COLO668 (cell line): ENCODE measurements around the gene MRPL12.

Source experiments
- DNase-seq: peaks from one replicate; lab custom pipeline; 2025; ENCODE audit not compliant: unreplicated experiment; lab: John Stamatoyannopoulos, UW

The MRPL12 gene

DNA sequence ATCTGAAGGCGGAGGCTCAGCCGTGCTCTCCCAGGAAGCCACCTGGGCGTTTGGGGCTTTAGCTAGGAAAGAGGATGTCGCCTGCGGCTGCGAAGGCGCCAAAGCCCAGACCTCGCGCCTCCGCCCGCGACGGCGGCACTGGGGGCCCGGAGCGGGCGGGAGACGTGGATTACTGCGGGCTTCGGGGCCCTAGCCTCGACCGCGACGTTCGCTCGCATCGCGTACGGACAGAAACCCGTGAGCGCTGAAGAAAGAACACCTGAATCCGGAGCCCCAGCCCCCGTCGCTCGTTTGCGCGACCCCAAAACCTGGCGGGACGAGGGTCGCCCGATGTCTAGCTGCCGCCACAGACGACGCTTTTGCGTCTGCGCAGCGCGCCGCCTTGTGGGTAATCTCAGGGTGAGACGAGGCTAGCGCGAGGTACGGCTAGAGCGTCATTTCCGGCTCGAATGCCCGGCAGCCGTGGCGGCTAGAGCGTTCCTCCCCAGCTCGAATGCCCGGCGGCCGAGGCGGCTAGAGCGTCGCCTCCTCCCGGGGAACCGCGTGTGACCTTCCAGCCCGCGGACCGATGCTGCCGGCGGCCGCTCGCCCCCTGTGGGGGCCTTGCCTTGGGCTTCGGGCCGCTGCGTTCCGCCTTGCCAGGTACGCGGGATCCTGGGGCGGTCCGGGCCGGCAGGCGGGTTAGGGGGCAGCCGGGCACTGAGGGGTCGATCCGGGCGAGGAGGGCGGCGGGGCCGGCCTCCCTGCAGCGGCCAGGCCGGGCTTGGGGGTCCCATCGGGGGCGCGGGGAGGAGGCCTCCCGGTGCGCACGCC is at the start of gene MRPL12:
Gene MRPL12, plus strand, starts transcription at position 434 of the 813 bp plus-strand sequence. Its CDS starts 135 bp downstream, at position 569.
- peak; percentile 94 for DNase-seq

DNA sequence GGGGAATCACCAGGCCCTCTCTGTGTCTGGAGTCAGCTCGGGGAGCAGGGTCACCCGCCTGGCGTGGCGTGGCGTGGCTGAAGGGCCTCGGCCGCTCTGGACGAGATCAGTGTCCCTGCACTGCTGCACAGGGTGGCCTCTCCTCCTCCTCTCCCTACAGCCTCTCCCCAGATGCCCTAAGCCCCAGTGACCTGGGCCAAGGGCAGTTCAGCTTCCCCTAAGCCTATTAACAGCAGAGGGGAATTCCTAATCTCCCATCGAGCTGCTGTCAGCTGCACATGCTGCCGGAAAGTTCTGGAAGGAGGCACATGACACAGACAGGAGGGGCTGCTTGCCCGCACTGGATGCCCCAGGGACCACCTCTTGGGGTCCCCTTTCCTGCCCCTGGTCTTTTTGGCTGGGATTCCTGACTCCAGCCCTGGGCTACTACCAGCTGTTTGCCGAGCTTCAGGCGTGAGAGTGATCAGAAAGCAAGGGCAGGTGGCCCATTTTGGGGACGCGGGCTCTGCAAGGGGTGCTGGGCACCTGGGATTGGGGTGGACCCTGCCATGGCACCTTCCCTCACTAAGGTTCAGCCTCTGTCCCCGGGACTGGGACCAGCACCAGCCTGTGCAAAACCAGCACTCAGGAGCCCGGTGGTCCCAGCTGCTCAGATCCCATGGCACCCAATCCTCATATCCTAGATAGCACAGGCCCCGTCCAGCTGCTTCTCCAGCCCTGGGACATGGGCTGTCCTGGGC is 47.6 kb upstream of the MRPL12 start:
- no peak for DNase-seq

- DNase-seq, result no peak
Observed at GRCh38 chr17:81656118-81656743, 46.9 kb upstream of the MRPL12 start, which contains the start of gene PDE6G. PDE6G (minus strand) TSS chr17:81656542; CDS start chr17:81653305, 3,237 bp downstream.

GRCh38 chr17:81656835-81657234 is 46.3 kb upstream of the MRPL12 start:
- no peak for DNase-seq

DNA sequence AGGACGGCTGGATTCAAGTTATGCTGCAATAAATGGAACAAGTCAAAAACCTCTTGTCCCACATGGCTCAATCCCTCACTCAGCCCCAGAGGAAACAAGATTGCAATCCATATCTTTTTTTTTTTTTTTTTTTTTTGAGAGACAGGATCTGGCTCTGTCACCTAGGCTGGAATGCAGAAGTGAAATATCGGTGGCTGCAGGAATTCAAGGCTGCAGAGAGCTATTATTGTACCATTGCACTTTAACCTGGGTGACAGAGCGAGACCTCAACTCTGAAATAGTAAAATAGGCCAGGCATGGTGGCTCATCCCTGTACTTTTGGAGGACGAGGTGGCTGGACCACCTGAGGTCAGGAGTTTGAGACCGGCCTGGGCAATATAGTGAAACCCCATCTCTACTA is 44.1 kb upstream of the MRPL12 start:
- no peak for DNase-seq

- no peak for DNase-seq
Observed at GRCh38 chr17:81660441-81660840, 42.7 kb upstream of the MRPL12 start.

DNA sequence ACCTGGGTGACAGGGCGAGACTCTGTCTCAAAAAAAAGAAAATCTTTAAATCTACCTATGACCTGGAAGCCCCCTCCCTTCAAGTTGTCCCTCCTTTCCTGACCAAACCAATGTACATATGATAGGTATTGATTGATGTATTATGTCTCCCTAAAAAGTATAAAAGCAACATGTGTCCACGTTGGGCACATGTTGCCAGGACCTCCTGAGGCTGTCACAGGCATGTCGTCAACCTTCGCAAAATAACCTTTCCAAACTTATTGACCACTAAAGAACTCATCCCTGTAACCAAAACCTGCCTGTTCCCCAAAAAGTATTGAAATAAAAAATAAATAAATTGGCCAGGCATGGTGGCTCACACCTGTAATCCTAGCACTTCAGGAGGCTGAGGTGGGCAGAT is 41.2 kb upstream of the MRPL12 start:
- no peak for DNase-seq

DNA sequence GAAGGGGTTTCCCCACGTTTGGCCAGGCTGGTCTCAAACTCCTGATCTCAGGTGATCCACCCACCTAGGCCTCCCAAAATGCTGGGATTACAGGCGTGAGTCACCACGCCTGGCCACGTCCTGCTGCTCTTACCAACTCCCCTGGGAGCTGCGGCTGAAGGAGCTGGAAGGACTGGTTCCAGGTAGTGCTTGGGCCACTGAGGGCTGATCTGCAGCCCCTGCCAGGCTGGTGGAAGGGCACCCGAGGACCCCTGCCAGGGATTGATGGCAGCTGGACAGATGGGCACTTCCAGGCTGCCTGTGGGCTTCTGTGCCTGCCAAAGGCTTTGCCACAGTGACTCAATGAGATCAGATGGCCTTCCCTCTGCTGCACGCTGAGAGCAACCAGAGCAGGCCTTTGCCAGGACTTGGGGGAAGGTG is 39.1 kb upstream of the MRPL12 start:
- DNase-seq, result no peak

DNA sequence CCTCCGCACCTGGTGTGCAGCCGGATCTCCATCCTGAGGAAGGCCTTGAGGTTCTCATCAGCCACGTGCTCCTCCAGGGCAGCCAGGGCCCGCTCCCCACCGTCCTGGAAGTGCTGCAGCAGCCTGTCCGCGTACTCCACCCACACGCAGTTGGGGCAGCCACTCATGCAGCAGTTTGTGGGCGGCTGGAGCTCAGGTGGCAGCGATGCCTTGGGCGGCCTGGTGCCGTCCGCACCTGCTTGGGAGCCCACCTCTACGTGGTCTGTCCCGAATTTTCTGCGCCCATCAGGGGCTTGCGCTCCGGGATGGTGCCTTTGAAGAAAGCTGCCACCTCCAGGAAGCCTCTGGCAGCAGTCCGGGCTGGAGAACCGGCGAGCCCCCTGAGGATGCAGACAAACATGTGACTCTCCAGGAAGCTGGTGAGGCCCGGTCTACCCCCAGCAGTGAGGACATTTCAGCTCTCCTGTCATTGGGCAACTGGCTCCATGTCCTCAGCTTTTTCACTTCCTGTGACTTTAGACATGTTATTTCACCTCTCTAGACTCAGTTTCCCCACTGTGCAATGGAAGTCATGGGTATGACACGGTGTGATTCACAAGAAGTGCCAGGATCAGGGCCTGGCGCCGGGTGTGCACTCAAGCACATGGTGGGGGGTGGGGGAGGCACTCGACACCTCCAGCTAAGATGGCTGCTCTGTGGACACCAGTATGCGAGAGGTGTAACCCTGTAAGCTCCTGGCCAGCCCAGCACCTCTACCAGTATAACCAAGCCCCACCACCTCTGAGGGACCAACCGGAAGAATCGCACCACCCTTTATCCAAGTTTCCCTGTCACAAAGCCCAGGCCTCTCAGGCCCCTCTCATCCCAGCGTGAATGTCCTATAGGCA is 37.7 kb upstream of the MRPL12 start:
- peak; percentile 29 for DNase-seq

DNA sequence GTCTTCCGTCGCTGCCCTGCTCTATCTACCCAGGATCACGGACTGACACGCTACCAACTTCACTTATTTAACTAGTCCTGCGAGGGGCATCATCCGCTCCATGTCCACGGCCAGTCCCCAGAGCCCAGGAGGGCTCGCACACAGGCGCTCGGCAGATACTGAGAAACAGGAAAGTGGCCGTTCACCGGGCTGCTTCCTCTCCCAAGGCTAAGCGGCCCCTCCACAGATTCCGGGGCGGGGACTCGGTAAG is 37.1 kb upstream of the MRPL12 start:
- peak; percentile 47 for DNase-seq

- peak; percentile 92 for DNase-seq
Observed at GRCh38 chr17:81666342-81667191, 36.6 kb upstream of the MRPL12 start, which contains the start of the genes CCDC137 and OXLD1. CCDC137 (plus strand) TSS chr17:81666737; CDS start chr17:81666767, 30 bp downstream. OXLD1 (minus strand) TSS chr17:81666605; CDS start chr17:81666577, 28 bp downstream.

- no peak for DNase-seq
Observed at GRCh38 chr17:81667754-81668153, 35.4 kb upstream of the MRPL12 start.

GRCh38 chr17:81672504-81672903 is 30.7 kb upstream of the MRPL12 start:
- no peak for DNase-seq

- DNase-seq, result no peak
Observed at GRCh38 chr17:81672954-81673353, 30.2 kb upstream of the MRPL12 start.

DNA sequence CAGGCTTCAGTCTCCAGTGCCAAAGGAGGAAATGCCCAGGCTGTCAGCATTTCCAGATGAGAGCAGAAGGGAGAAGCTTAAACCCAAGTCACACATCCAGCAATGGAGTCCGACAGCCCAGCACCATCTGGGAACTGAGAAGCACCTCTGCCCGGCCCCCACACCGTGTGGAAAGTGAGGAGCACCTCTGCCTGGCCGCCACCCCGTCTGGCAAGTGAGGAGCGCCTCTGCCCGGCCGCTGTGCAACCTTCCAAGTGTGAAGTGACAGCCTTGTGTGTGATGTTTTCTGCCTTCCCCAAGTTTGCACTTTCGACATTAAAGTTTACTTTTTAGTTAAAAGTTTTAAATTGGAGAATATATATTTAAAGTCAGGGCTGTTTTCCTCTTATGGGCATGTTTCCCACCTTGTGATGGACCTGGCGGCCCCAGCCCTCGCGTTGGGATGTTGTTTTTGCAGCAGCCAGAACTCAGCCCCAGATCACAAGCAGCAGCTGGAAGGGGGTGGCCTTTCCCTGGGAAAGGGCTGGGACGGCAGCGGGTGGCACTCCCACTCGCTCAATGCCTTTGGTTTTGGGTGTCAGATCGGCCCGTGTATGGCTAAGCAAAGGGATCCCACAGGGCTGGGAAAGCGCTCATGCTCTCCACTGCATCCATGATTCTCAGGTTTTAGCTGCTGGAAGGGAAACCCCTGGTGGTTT is 29.5 kb upstream of the MRPL12 start:
- DNase-seq, result no peak

DNA sequence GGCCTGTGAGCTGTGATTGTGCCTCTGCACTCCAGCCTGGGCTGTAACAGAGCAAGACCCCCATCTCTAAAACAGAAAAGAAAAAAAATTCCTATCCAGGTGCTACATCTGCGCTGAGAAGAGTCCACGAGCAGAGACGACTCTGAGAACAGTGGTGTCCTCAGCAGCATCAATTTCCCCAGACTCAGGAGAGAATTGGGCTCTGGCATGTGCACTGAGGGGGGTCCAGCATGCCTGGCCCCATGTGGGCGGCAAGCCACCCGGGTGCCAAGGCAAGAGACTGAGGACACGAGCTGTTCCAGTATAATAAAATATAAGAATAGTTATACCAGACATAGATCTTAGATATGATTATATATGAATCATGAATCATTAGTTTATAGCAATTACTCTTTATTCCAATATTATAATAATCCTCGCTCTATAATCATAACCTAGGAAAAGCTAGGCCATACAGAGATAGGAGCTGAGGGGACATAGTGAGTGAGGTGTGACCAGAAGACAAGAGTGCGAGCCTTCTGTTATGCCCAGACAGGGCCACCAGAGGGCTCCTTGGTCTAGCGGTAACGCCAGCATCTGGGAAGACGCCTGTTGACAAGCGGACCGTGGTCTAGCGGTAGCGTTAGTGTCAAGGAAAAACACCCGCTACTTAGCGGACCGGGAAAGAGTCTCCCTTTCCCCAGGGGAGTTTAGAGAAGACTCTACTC is 27.5 kb upstream of the MRPL12 start:
- DNase-seq, result peak; percentile 7

DNA sequence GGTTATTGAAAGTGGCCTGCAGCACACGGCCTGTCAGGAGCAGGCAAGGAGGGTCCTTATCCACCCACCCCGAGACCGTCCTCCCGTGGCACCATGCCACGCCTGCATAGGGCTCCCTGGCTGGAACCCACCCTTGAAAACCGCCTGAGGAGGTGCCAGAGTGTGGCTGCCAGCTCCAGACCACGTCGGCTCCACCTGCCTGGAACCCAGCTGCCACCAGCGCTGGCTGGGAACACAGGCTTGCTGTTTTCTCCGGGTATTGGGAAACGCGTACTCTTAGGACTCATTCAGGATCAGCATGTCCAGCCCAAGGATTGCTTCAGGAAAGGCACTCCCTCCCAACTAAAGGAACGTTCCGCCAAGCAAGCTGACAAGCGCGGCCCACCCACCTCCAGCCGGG is 26.3 kb upstream of the MRPL12 start:
- no peak for DNase-seq

GRCh38 chr17:81680150-81680549 is 23.0 kb upstream of the MRPL12 start:
- DNase-seq, result peak; percentile 5

- DNase-seq, result peak; percentile 63
Observed at GRCh38 chr17:81681672-81682071, 21.5 kb upstream of the MRPL12 start.
